BE2C (cell line): Measurements from ENCODE around the gene KLHL28.

Source experiments
- DNase-seq: peaks from one replicate; pipeline ENCODE4 v3.0.0-alpha.2; 2020
- H3K27me3 ChIP-seq: fragments of 250-450 bp; sonication (Bioruptor Pico); 2 replicates; pipeline ENCODE4 v1.5.1; 2020; ENCODE audit warnings: mild to moderate bottlenecking
- H3K36me3 ChIP-seq: fragments of 250-450 bp; sonication (Bioruptor Pico); 2 replicates; pipeline ENCODE4 v1.5.1; 2020; ENCODE audit warnings: mild to moderate bottlenecking
- H3K4me1 ChIP-seq: fragments of 250-450 bp; sonication (Bioruptor Pico); 2 replicates; pipeline ENCODE4 v1.5.1; 2020
- H3K4me3 ChIP-seq: 2 replicates; pipeline ENCODE4 v1.5.1; 2011; ENCODE audit warnings: low read depth, low read length
- H3K9me3 ChIP-seq: fragments of 250-450 bp; sonication (Bioruptor Pico); 2 replicates; pipeline ENCODE4 v1.5.1; 2020
- CTCF ChIP-seq: IDR thresholded peaks from 2 replicates; pipeline ENCODE4 v1.5.1; 2012; ENCODE audit warnings: mild to moderate bottlenecking, low read depth, low read length

KLHL28 gene

GRCh38 chr14:44979273-44979672, 17.5 kb upstream of the KLHL28 start:
- no peak for TF ChIP-seq CTCF
- Histone ChIP-seq H3K36me3 (no peaks in the 10 kb centered on the region), H3K4me3 (no peak overlapping the region), H3K27me3 (no peaks in the 10 kb centered on the region), H3K9me3 (no peaks in the 10 kb centered on the region), H3K4me1 (peaks cover 14% of the 10 kb centered on the region)
- DNase-seq, result no peak

- no peak for DNase-seq
- no peak for TF ChIP-seq CTCF
- H3K4me3 ChIP-seq, result no peak overlapping the region
- H3K9me3 ChIP-seq, result no peaks in the 10 kb centered on the region
- H3K36me3 ChIP-seq, result no peaks in the 10 kb centered on the region
- no peaks in the 10 kb centered on the region for H3K4me1 ChIP-seq
- no peaks in the 10 kb centered on the region for H3K27me3 ChIP-seq
These were observed 9.7 kb upstream of the KLHL28 start for GRCh38 chr14:44971459-44971858.

GRCh38 chr14:44970907-44971306, 9.2 kb upstream of the KLHL28 start:
- Histone ChIP-seq H3K27me3 (no peaks in the 10 kb centered on the region), H3K36me3 (no peaks in the 10 kb centered on the region), H3K9me3 (no peaks in the 10 kb centered on the region), H3K4me3 (no peak overlapping the region), H3K4me1 (no peaks in the 10 kb centered on the region)
- TF ChIP-seq CTCF, result no peak
- DNase-seq, result no peak

- no peak for TF ChIP-seq CTCF
- H3K9me3 ChIP-seq, result no peaks in the 10 kb centered on the region
- no peaks in the 10 kb centered on the region for H3K27me3 ChIP-seq
- H3K4me3 ChIP-seq, result no peak overlapping the region
- H3K36me3 ChIP-seq, result no peaks in the 10 kb centered on the region
- no peak for DNase-seq
- no peaks in the 10 kb centered on the region for H3K4me1 ChIP-seq
These were observed 7.0 kb upstream of the KLHL28 start for GRCh38 chr14:44968714-44969113.

- Histone ChIP-seq H3K4me1 (no peaks in the 10 kb centered on the region), H3K27me3 (no peaks in the 10 kb centered on the region), H3K4me3 (peak overlapping the region; percentile 47), H3K9me3 (no peaks in the 10 kb centered on the region), H3K36me3 (no peaks in the 10 kb centered on the region)
- no peak for DNase-seq
- no peak for TF ChIP-seq CTCF
These were observed 5.0 kb upstream of the KLHL28 start for GRCh38 chr14:44966601-44967336.

- no peaks in the 10 kb centered on the region for H3K4me1 ChIP-seq
- no peak for TF ChIP-seq CTCF
- peak overlapping the region; percentile 97 for H3K4me3 ChIP-seq
- no peaks in the 10 kb centered on the region for H3K36me3 ChIP-seq
- DNase-seq, result peak; percentile 49
- no peaks in the 10 kb centered on the region for H3K27me3 ChIP-seq
- H3K9me3 ChIP-seq, result no peaks in the 10 kb centered on the region
These were observed 2.1 kb upstream of the KLHL28 start for GRCh38 chr14:44963775-44964380.
